ENCODE results near the gene NANS. TPM values are rescaled to one million over a fixed set of nuclear protein-coding genes. Genes with fewer than 3 reads are reported as not detected.

Gene NANS
- total RNA-seq, 2 experiments from 2014 or later, result 56.9 to 63.7 TPM

DNA sequence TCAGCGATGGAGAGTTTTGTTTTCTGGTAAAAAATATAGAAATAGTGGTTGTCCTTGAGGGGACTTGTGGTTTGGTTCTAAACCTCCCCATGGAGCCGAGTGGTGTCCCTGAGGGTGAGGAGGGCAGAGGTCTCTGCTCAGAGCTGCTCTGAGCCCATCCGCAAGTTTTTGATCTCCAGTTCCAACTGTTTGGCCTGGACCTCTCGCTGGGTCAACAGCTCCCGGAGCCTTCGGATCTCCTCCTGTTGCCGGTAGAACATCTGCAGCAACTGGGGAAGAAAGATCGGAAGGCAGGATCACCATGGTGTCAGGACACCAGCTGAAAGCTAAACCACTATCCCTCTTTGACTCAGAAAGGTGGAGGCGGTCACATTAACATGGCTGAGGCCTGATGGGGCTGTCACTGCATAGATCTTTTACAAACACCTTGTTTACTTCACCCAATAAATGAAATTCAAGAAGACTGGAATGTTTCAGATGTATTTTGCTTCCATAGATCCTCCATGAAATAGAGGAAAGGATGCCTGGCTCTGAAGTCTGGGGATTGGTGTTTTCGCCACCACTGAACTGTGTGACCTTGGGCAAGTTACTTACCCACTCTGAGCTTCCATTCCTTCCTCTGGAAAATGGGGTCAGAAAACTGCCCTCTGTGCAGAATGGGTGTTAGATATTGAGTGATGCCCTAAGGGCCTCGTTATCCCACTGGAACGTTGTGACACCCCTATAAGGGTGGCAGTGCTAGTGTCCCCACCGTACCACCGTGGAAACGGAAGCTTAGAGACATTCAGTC is 68.3 kb downstream of the NANS start:
- Histone ChIP-seq H3K4me1 (ENCODE audit: insufficient read depth, low read length, poor library complexity, severe bottlenecking) (peaks cover 46% of the 10 kb centered on the region), H4K20me1 (ENCODE audit: insufficient read depth, low read length) (no peaks in the 10 kb centered on the region), H2AFZ (ENCODE audit: low read length) (no peak overlapping the region), H3K79me2 (ENCODE audit: insufficient read depth, low read depth, low read length) (no peaks in the 10 kb centered on the region), H3K4me2 (ENCODE audit: low read length) (no peak overlapping the region), H3K9me3 (ENCODE audit: low read length) (no peaks in the 10 kb centered on the region), H3K9me2 (ENCODE audit: insufficient read depth, low read length) (no peaks in the 10 kb centered on the region), H3K36me3 (ENCODE audit: insufficient read depth, low read length) (no peaks in the 10 kb centered on the region), H3K4me3 (ENCODE audit: low read depth, low read length, poor library complexity, severe bottlenecking) (no peak overlapping the region), H3K27ac (ENCODE audit: low read depth, low read length, poor library complexity, severe bottlenecking) (no peak overlapping the region)
- TF ChIP-seq EZH2phosphoT487 (IDR thresholded peaks at IDR 0.05; ENCODE audit: borderline replicate concordance, low read depth, low read length), result no peak
- TF ChIP-seq, protein P1, sequence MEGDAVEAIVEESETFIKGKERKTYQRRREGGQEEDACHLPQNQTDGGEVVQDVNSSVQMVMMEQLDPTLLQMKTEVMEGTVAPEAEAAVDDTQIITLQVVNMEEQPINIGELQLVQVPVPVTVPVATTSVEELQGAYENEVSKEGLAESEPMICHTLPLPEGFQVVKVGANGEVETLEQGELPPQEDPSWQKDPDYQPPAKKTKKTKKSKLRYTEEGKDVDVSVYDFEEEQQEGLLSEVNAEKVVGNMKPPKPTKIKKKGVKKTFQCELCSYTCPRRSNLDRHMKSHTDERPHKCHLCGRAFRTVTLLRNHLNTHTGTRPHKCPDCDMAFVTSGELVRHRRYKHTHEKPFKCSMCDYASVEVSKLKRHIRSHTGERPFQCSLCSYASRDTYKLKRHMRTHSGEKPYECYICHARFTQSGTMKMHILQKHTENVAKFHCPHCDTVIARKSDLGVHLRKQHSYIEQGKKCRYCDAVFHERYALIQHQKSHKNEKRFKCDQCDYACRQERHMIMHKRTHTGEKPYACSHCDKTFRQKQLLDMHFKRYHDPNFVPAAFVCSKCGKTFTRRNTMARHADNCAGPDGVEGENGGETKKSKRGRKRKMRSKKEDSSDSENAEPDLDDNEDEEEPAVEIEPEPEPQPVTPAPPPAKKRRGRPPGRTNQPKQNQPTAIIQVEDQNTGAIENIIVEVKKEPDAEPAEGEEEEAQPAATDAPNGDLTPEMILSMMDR (conservative IDR thresholded peaks at IDR 0.05; ENCODE audit: low read length), result no peak
- ChIA-PET CTCF (ENCODE audit: unreplicated experiment) (no interaction called here), POLR2A (interaction anchor here (0.6 to 1.1 kb wide), 2 partner anchors 40 to 170 kb away, joined by 3 read pairs; no protein-coding TSS in a partner anchor)
- intact Hi-C loops (cut with micrococcal nuclease; ENCODE audit: unreplicated experiment), result no loop called here
- BruUV-seq (replicated peaks), result no TSS peak
- no peak for DNase-seq (ENCODE audit: low spot score)

DNA sequence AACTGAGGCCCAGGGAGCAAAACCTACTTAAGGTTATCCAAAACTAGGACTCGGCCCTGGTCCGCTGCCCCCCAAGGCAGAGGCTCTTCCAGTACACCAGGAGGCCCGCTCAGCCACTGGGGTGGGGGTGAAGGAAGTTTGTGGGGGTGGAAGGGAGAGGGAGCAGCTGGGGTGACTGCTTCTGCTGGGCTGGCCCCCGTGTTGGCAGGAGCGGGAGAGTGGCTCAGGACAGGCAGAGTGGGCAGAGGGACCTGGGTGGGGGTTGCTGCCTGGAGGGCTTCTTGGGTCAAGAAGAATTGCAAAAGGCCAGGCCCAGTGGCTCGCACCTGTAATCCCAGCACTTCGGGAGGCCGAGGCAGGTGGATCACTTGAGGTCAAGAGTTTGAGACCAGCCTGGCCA is 70.7 kb downstream of the NANS start:
- peaks cover 23% of the 10 kb centered on the region for H3K4me1 ChIP-seq (ENCODE audit: insufficient read depth, low read length, poor library complexity, severe bottlenecking)
- H3K36me3 ChIP-seq (ENCODE audit: insufficient read depth, low read length), result no peaks in the 10 kb centered on the region
- no peak overlapping the region for H3K4me3 ChIP-seq (ENCODE audit: low read depth, low read length, poor library complexity, severe bottlenecking)
- H4K20me1 ChIP-seq (ENCODE audit: insufficient read depth, low read length), result no peaks in the 10 kb centered on the region
- ChIA-PET CTCF (ENCODE audit: unreplicated experiment) (no interaction called here), POLR2A (interaction anchor here (0.9 kb wide), 1 partner anchor 8 kb away, joined by 3 read pairs; the partner anchor contains the start of gene TRIM14)
- no TSS peak for BruUV-seq (replicated peaks)
- H3K27ac ChIP-seq (ENCODE audit: low read depth, low read length, poor library complexity, severe bottlenecking), result no peak overlapping the region
- no peak overlapping the region for H3K4me2 ChIP-seq (ENCODE audit: low read length)
- H2AFZ ChIP-seq (ENCODE audit: low read length), result no peak overlapping the region
- no peak for DNase-seq (ENCODE audit: low spot score)
- H3K9me3 ChIP-seq (ENCODE audit: low read length), result no peaks in the 10 kb centered on the region
- H3K79me2 ChIP-seq (ENCODE audit: insufficient read depth, low read depth, low read length), result no peaks in the 10 kb centered on the region
- H3K9me2 ChIP-seq (ENCODE audit: insufficient read depth, low read length), result no peaks in the 10 kb centered on the region
- intact Hi-C loops (cut with micrococcal nuclease; ENCODE audit: unreplicated experiment), result no loop called here
- TF ChIP-seq, protein P1 (conservative IDR thresholded peaks at IDR 0.05; ENCODE audit: low read length), result no peak
- no peak for TF ChIP-seq EZH2phosphoT487 (IDR thresholded peaks at IDR 0.05; ENCODE audit: borderline replicate concordance, low read depth, low read length)

DNA sequence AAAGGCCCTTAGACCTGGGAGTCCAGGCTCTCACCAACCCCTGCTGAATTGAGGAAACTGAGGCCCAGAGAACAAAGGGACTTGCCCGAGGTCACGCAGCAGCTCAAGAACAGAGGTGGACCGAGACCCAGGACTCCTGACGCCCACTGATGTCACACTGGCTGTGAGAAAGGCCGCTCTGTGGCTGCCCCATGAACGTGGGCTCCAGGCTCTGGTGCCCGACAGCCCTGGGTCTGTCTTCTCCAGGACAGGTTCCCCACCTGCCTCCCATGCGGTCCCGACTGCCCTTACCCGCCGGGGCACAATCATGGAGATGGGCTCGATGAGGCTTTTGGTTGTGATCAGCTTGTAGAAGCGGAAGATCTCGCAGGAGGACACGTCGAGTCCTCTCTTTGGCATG is 71.8 kb downstream of the NANS start:
- DNase-seq (ENCODE audit: low spot score), result no peak
- BruUV-seq (replicated peaks), result no TSS peak
- Histone ChIP-seq H3K9me2 (ENCODE audit: insufficient read depth, low read length) (no peaks in the 10 kb centered on the region), H3K36me3 (ENCODE audit: insufficient read depth, low read length) (no peaks in the 10 kb centered on the region), H3K27ac (ENCODE audit: low read depth, low read length, poor library complexity, severe bottlenecking) (no peak overlapping the region), H3K4me2 (ENCODE audit: low read length) (no peak overlapping the region), H3K4me3 (ENCODE audit: low read depth, low read length, poor library complexity, severe bottlenecking) (no peak overlapping the region), H2AFZ (ENCODE audit: low read length) (no peak overlapping the region), H3K9me3 (ENCODE audit: low read length) (no peaks in the 10 kb centered on the region), H4K20me1 (ENCODE audit: insufficient read depth, low read length) (no peaks in the 10 kb centered on the region), H3K79me2 (ENCODE audit: insufficient read depth, low read depth, low read length) (no peaks in the 10 kb centered on the region), H3K4me1 (ENCODE audit: insufficient read depth, low read length, poor library complexity, severe bottlenecking) (peaks cover 20% of the 10 kb centered on the region)
- intact Hi-C loops (cut with micrococcal nuclease; ENCODE audit: unreplicated experiment), result no loop called here
- TF ChIP-seq, protein P1 (conservative IDR thresholded peaks at IDR 0.05; ENCODE audit: low read length), result no peak
- TF ChIP-seq EZH2phosphoT487 (IDR thresholded peaks at IDR 0.05; ENCODE audit: borderline replicate concordance, low read depth, low read length), result no peak
- ChIA-PET POLR2A (interaction anchor here (0.5 to 1.4 kb wide), 6 partner anchors 10 to 127 kb away, joined by 3 to 7 read pairs (median 3); partner anchors contain the start of gene TRIM14), CTCF (ENCODE audit: unreplicated experiment) (no interaction called here)
